ENCODE results near the gene STAM.
A peak's percentile ranks its signal among the peaks of the same experiment; 100 is the strongest.

Gene STAM

GRCh38 chr10:17643755-17644484 is at the start of gene STAM:
Gene STAM, plus strand, starts transcription at chr10:17644151. Its CDS starts 189 bp downstream, at chr10:17644340.
- peak within 1 kb of the TSS; percentile 96 for H3K27ac ChIP-seq (ENCODE audit: low read length)

GRCh38 chr10:17597386-17597785 is 46.6 kb upstream of the STAM start:
- Histone ChIP-seq H3K9ac (ENCODE audit: low read depth, low read length) (no peak overlapping the region), H3K4me1 (ENCODE audit: insufficient read depth, low read length) (no peaks in the 10 kb centered on the region), H3K27ac (ENCODE audit: low read length) (no peak overlapping the region), H3K36me3 (ENCODE audit: insufficient read depth, low read depth, low read length) (0 out of 2 replicates have a peak, but pooled peaks cover under 1% of the 10 kb centered on the region), H3K27me3 (ENCODE audit: insufficient read depth, low read length) (no peaks in the 10 kb centered on the region), H3K4me3 (ENCODE audit: low read length) (no peak overlapping the region), H3K9me3 (ENCODE audit: insufficient read depth, low read depth, low read length) (no peaks in the 10 kb centered on the region)

More at GRCh38 chr10:17643755-17644484, at the start of gene STAM:
- H3K9me3 ChIP-seq (ENCODE audit: insufficient read depth, low read depth, low read length), result no peaks in the 10 kb centered on the region
- peak within 1 kb of the TSS; percentile 81 for H3K4me3 ChIP-seq (ENCODE audit: low read length)
- peaks cover 4% of the 10 kb centered on the region; the same call in 1 of the 2 replicates for H3K36me3 ChIP-seq (ENCODE audit: insufficient read depth, low read depth, low read length)
- H3K27me3 ChIP-seq (ENCODE audit: insufficient read depth, low read length), result no peaks in the 10 kb centered on the region
- H3K9ac ChIP-seq (ENCODE audit: low read depth, low read length), result peak within 1 kb of the TSS; percentile 94
- H3K4me1 ChIP-seq (ENCODE audit: insufficient read depth, low read length), result no peaks in the 10 kb centered on the region

DNA sequence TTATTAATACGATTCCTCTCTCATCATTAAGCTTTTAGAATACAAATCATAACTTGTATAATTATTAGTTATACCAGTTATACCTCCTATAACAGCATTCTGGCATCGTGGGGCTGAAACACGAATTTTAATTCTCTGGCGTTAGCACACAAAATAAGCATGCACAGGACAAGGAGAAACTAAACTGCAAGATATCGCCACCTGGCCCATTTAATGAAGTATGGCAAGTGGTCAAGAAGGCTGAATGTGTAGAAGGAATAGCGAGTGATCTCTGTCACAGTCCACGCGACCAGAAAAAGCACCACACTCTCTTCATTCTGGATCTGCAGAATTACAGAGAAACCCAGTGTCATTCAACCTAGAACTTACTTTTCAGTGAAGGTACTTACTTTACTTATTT is 44.9 kb upstream of the STAM start:
- Histone ChIP-seq H3K4me1 (ENCODE audit: insufficient read depth, low read length) (no peaks in the 10 kb centered on the region), H3K9ac (ENCODE audit: low read depth, low read length) (no peak overlapping the region), H3K9me3 (ENCODE audit: insufficient read depth, low read depth, low read length) (no peaks in the 10 kb centered on the region), H3K36me3 (ENCODE audit: insufficient read depth, low read depth, low read length) (0 out of 2 replicates have a peak, but pooled peaks cover 2% of the 10 kb centered on the region), H3K27ac (ENCODE audit: low read length) (no peak overlapping the region), H3K27me3 (ENCODE audit: insufficient read depth, low read length) (no peaks in the 10 kb centered on the region), H3K4me3 (ENCODE audit: low read length) (no peak overlapping the region)

- Histone ChIP-seq H3K4me3 (ENCODE audit: low read length) (no peak overlapping the region), H3K27ac (ENCODE audit: low read length) (no peak overlapping the region), H3K27me3 (ENCODE audit: insufficient read depth, low read length) (no peaks in the 10 kb centered on the region), H3K4me1 (ENCODE audit: insufficient read depth, low read length) (no peaks in the 10 kb centered on the region), H3K9me3 (ENCODE audit: insufficient read depth, low read depth, low read length) (no peaks in the 10 kb centered on the region), H3K36me3 (ENCODE audit: insufficient read depth, low read depth, low read length) (0 out of 2 replicates have a peak, but pooled peaks cover 2% of the 10 kb centered on the region), H3K9ac (ENCODE audit: low read depth, low read length) (no peak overlapping the region)
Measured at GRCh38 chr10:17605936-17606335, 38.0 kb upstream of the STAM start.

- Histone ChIP-seq H3K4me3 (ENCODE audit: low read length) (no peak overlapping the region), H3K9me3 (ENCODE audit: insufficient read depth, low read depth, low read length) (no peaks in the 10 kb centered on the region), H3K27ac (ENCODE audit: low read length) (no peak overlapping the region), H3K36me3 (ENCODE audit: insufficient read depth, low read depth, low read length) (peaks cover 6% of the 10 kb centered on the region; the same call in 1 of the 2 replicates), H3K9ac (ENCODE audit: low read depth, low read length) (no peak overlapping the region), H3K27me3 (ENCODE audit: insufficient read depth, low read length) (no peaks in the 10 kb centered on the region), H3K4me1 (ENCODE audit: insufficient read depth, low read length) (no peaks in the 10 kb centered on the region)
Measured at GRCh38 chr10:17606547-17607040, 37.4 kb upstream of the STAM start.

DNA sequence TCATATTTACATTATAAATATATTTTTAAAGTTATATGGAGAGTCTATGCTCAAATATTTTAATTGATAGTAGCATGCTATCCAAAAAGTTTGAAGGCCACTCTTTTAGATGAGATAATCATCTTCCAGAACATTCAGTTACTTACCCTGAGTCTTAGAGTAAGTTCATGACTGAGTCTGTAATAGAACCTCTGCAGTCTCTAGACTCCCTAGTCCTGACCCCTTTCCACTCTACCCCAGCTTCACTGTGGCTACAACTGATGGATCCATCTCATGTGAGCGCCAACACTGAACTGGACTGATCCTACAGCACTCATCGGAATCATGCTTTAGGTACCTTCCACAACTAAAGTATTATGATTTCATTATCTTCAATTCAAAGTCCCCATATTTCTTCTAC is 36.9 kb upstream of the STAM start:
- H3K27ac ChIP-seq (ENCODE audit: low read length), result no peak overlapping the region
- peaks cover 6% of the 10 kb centered on the region; the same call in 1 of the 2 replicates for H3K36me3 ChIP-seq (ENCODE audit: insufficient read depth, low read depth, low read length)
- H3K4me1 ChIP-seq (ENCODE audit: insufficient read depth, low read length), result no peaks in the 10 kb centered on the region
- no peak overlapping the region for H3K4me3 ChIP-seq (ENCODE audit: low read length)
- no peak overlapping the region for H3K9ac ChIP-seq (ENCODE audit: low read depth, low read length)
- H3K9me3 ChIP-seq (ENCODE audit: insufficient read depth, low read depth, low read length), result no peaks in the 10 kb centered on the region
- no peaks in the 10 kb centered on the region for H3K27me3 ChIP-seq (ENCODE audit: insufficient read depth, low read length)

GRCh38 chr10:17607603-17608332 is 36.2 kb upstream of the STAM start:
- Histone ChIP-seq H3K4me1 (ENCODE audit: insufficient read depth, low read length) (no peaks in the 10 kb centered on the region), H3K9ac (ENCODE audit: low read depth, low read length) (no peak overlapping the region), H3K36me3 (ENCODE audit: insufficient read depth, low read depth, low read length) (peaks cover 4% of the 10 kb centered on the region; the same call in 1 of the 2 replicates), H3K9me3 (ENCODE audit: insufficient read depth, low read depth, low read length) (no peaks in the 10 kb centered on the region), H3K27me3 (ENCODE audit: insufficient read depth, low read length) (no peaks in the 10 kb centered on the region), H3K27ac (ENCODE audit: low read length) (no peak overlapping the region), H3K4me3 (ENCODE audit: low read length) (no peak overlapping the region)

- no peak overlapping the region for H3K9ac ChIP-seq (ENCODE audit: low read depth, low read length)
- no peak overlapping the region for H3K27ac ChIP-seq (ENCODE audit: low read length)
- H3K9me3 ChIP-seq (ENCODE audit: insufficient read depth, low read depth, low read length), result no peaks in the 10 kb centered on the region
- H3K36me3 ChIP-seq (ENCODE audit: insufficient read depth, low read depth, low read length), result peaks cover 4% of the 10 kb centered on the region; the same call in 1 of the 2 replicates
- no peaks in the 10 kb centered on the region for H3K27me3 ChIP-seq (ENCODE audit: insufficient read depth, low read length)
- no peaks in the 10 kb centered on the region for H3K4me1 ChIP-seq (ENCODE audit: insufficient read depth, low read length)
- no peak overlapping the region for H3K4me3 ChIP-seq (ENCODE audit: low read length)
Measured at GRCh38 chr10:17609523-17610079, 34.4 kb upstream of the STAM start.

DNA sequence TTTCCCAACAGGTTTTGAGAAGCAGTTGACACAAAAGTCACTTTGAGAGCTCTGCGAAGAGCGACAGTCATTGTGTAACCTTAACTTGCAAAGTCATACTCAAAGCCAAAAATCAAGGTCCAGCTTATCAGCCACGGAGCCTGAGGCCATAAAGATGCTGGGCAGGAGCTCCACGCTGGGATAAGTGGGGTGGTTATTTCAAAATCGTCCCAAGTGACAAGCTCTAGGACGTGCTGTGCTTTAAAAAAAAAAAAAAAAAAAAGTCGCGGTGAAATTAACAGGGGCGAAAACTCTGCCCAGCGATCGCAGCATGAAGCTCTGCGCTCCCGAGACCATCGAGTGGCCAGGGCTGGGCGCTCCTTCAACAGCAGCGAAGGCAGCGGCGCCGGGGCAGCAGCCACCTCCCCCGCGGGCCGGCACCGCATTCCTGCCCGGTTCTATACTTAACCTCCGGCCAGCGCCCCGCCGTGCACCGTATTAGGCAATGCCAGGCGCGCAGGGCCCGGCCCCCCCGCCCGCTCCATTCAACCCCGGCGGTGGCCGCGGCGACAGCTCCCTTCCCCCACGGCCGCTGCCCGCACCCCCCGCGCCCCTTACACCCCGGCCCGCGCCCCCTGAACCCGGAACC is 27.4 kb upstream of the STAM start:
- Histone ChIP-seq H3K27ac (ENCODE audit: low read length) (no peak overlapping the region), H3K9ac (ENCODE audit: low read depth, low read length) (peak overlapping the region; percentile 86)

GRCh38 chr10:17617031-17617911 is 26.7 kb upstream of the STAM start, which contains the start of gene HACD1:
Gene HACD1, minus strand, starts transcription at chr10:17617374. Its CDS starts 35 bp downstream, at chr10:17617339.
- Histone ChIP-seq H3K27me3 (ENCODE audit: insufficient read depth, low read length) (peaks cover 6% of the 10 kb centered on the region), H3K27ac (ENCODE audit: low read length) (no peak within 1 kb of the TSS), H3K9me3 (ENCODE audit: insufficient read depth, low read depth, low read length) (no peaks in the 10 kb centered on the region), H3K36me3 (ENCODE audit: insufficient read depth, low read depth, low read length) (no peaks in the 10 kb centered on the region), H3K4me3 (ENCODE audit: low read length) (peak within 1 kb of the TSS; percentile 94), H3K9ac (ENCODE audit: low read depth, low read length) (peak within 1 kb of the TSS; percentile 93), H3K4me1 (ENCODE audit: insufficient read depth, low read length) (no peaks in the 10 kb centered on the region)

More for the DNA sequence above, 27.4 kb upstream of the STAM start:
- peak overlapping the region; percentile 92 for H3K4me3 ChIP-seq (ENCODE audit: low read length)
- H3K36me3 ChIP-seq (ENCODE audit: insufficient read depth, low read depth, low read length), result no peaks in the 10 kb centered on the region; the same call in 1 of the 2 replicates
- H3K4me1 ChIP-seq (ENCODE audit: insufficient read depth, low read length), result no peaks in the 10 kb centered on the region
- H3K9me3 ChIP-seq (ENCODE audit: insufficient read depth, low read depth, low read length), result no peaks in the 10 kb centered on the region
- peaks cover 6% of the 10 kb centered on the region for H3K27me3 ChIP-seq (ENCODE audit: insufficient read depth, low read length)

All from iPS-20b (cell line).